ENCODE results near the gene FURIN. TPM values are rescaled to one million over a fixed set of nuclear protein-coding genes. Genes with fewer than 3 reads are reported as not detected.
"Not testable (repeated sequence)": the region's sequence is repeated elsewhere in the genome, so short reads cannot be mapped to it uniquely, and the experiment has no call there.

Gene FURIN
- total RNA-seq, 1 experiment from 2014 or later, result 60.0 TPM

GRCh38 chr15:90915216-90915807, 46.9 kb downstream of the FURIN start:
- no peak for DNase-seq (ENCODE audit: low spot score)

- no peak for DNase-seq (ENCODE audit: low spot score)
Observed at GRCh38 chr15:90915808-90916440, 47.5 kb downstream of the FURIN start.

GRCh38 chr15:90916461-90916860, 48.1 kb downstream of the FURIN start:
- DNase-seq (ENCODE audit: low spot score), result no peak

- DNase-seq (ENCODE audit: low spot score), result no peak
Observed at GRCh38 chr15:90917569-90917968, 49.2 kb downstream of the FURIN start.

GRCh38 chr15:90918034-90918788, 49.8 kb downstream of the FURIN start:
- no peak for DNase-seq (ENCODE audit: low spot score)

- DNase-seq (ENCODE audit: low spot score), result no peak
Observed at GRCh38 chr15:90918835-90919234, 50.4 kb downstream of the FURIN start.

GRCh38 chr15:90921887-90922286, 53.5 kb downstream of the FURIN start:
- DNase-seq (ENCODE audit: low spot score), result no peak

GRCh38 chr15:90922712-90923322, 54.4 kb downstream of the FURIN start:
- not testable (repeated sequence) for DNase-seq (ENCODE audit: low spot score)

- no peak for DNase-seq (ENCODE audit: low spot score)
Observed at GRCh38 chr15:90924375-90924774, 56.0 kb downstream of the FURIN start.

- DNase-seq (ENCODE audit: low spot score), result not testable (repeated sequence)
Observed at GRCh38 chr15:90926766-90927165, 58.4 kb downstream of the FURIN start.

- DNase-seq (ENCODE audit: low spot score), result not testable (repeated sequence)
Observed at GRCh38 chr15:90928106-90928505, 59.7 kb downstream of the FURIN start.

- no peak for DNase-seq (ENCODE audit: low spot score)
Observed at GRCh38 chr15:90929246-90930019, 61.0 kb downstream of the FURIN start.

- DNase-seq (ENCODE audit: low spot score), result no peak
Observed at GRCh38 chr15:90930861-90931574, 62.6 kb downstream of the FURIN start.

- DNase-seq (ENCODE audit: low spot score), result no peak
Observed at GRCh38 chr15:90931575-90931827, 63.1 kb downstream of the FURIN start.

- DNase-seq (ENCODE audit: low spot score), result peak; percentile 62
Observed at GRCh38 chr15:90931828-90932659, 63.7 kb downstream of the FURIN start, which contains the start of gene HDDC3. TSS of gene HDDC3 (minus strand) at chr15:90932549. CDS start at chr15:90932540, 9 bp downstream.

- DNase-seq (ENCODE audit: low spot score), result no peak
Observed at GRCh38 chr15:90932660-90932991, 64.2 kb downstream of the FURIN start.
